Neural progenitor cell (in vitro differentiated cells): ENCODE measurements around the gene ABHD2. TPM values are rescaled to one million over a fixed set of nuclear protein-coding genes. Genes with fewer than 3 reads are reported as not detected.

Source experiments
- DNase-seq: peaks from one replicate; pipeline ENCODE4 v3.0.0-alpha.2; 2016; ENCODE audit warnings: low spot score
- H2AFZ ChIP-seq: fragments of 200-600 bp; sonication (generic); replicated peaks from 2 replicates; pipeline ENCODE4 v1.6.1; 2016; ENCODE audit warnings: antibody characterized with exemption
- H3F3A ChIP-seq: fragments of 200-600 bp; sonication (generic); 2 replicates; pipeline ENCODE4 v1.6.1; 2016; ENCODE audit warnings: antibody characterized with exemption, low read depth
- H3K27ac ChIP-seq: fragments of 200-600 bp; sonication (generic); 2 replicates; pipeline ENCODE4 v1.5.1; 2016; ENCODE audit warnings: mild to moderate bottlenecking
- H3K27me3 ChIP-seq: fragments of 200-600 bp; sonication (generic); 2 replicates; pipeline ENCODE4 v1.6.1; 2016; ENCODE audit warnings: mild to moderate bottlenecking, moderate library complexity
- H3K36me3 ChIP-seq: fragments of 200-600 bp; sonication (generic); 2 replicates; pipeline ENCODE4 v1.5.1; 2016
- H3K4me1 ChIP-seq: fragments of 200-600 bp; sonication (generic); 2 replicates; pipeline ENCODE4 v1.6.1; 2016; ENCODE audit warnings: mixed run types
- H3K4me2 ChIP-seq: fragments of 200-600 bp; sonication (generic); 2 replicates; pipeline ENCODE4 v1.6.1; 2016
- H3K4me3 ChIP-seq: fragments of 200-600 bp; sonication (generic); 2 replicates; pipeline ENCODE4 v1.5.1; 2016
- H3K79me2 ChIP-seq: fragments of 200-600 bp; sonication (generic); 2 replicates; pipeline ENCODE4 v1.6.1; 2016; ENCODE audit warnings: low read depth
- H3K9ac ChIP-seq: fragments of 200-600 bp; sonication (generic); 2 replicates; pipeline ENCODE4 v1.6.1; 2016
- H3K9me3 ChIP-seq: fragments of 200-600 bp; sonication (generic); 2 replicates; pipeline ENCODE4 v1.5.1; 2016; ENCODE audit warnings: low read depth
- H4K20me1 ChIP-seq: fragments of 200-600 bp; sonication (generic); 2 replicates; pipeline ENCODE4 v1.6.1; 2016; ENCODE audit warnings: low read depth
- H3K27ac Mint-ChIP-seq: 3 replicates; pipeline ENCODE4 v1.8.0; 2021; ENCODE audit warnings: mixed read lengths
- H3K27me3 Mint-ChIP-seq: 2 replicates; pipeline ENCODE4 v1.8.0; 2022; ENCODE audit warnings: low read depth, mild to moderate bottlenecking, inconsistent platforms, moderate library complexity, mixed read lengths; ENCODE audit not compliant: insufficient read depth
- H3K36me3 Mint-ChIP-seq: 3 replicates; pipeline ENCODE4 v1.8.0; 2021; ENCODE audit warnings: mixed read lengths
- H3K4me1 Mint-ChIP-seq: 3 replicates; pipeline ENCODE4 v1.8.0; 2021; ENCODE audit warnings: mixed read lengths
- H3K4me3 Mint-ChIP-seq: 3 replicates; pipeline ENCODE4 v1.8.0; 2021; ENCODE audit warnings: mild to moderate bottlenecking, moderate library complexity, mixed read lengths
- H3K9me3 Mint-ChIP-seq: 3 replicates; pipeline ENCODE4 v1.8.0; 2020; ENCODE audit warnings: mixed read lengths
- EZH2 ChIP-seq: fragments of 200-600 bp; sonication (generic); IDR thresholded peaks from 2 replicates; pipeline ENCODE4 v1.6.1; 2017; ENCODE audit warnings: antibody characterized with exemption, mild to moderate bottlenecking, moderate library complexity
- EZH2phosphoT487 ChIP-seq: fragments of 200-600 bp; sonication (generic); IDR thresholded peaks from 2 replicates; pipeline ENCODE4 v1.6.1; 2017; ENCODE audit warnings: antibody characterized with exemption
- total RNA-seq: library from RNA; depleted of rRNA; stranded (reverse); fragments of >200 nt; gene quantifications from 2 replicates; pipeline ENCODE4 v1.2.3, GENCODE V29; 2015; ENCODE audit warnings: low replicate concordance
- TF ChIP-seq, protein P1 (sequence below): fragments of 200-600 bp; sonication (generic); IDR thresholded peaks from 2 replicates; pipeline ENCODE4 v1.5.1; 2017; ENCODE audit warnings: antibody characterized with exemption, mild to moderate bottlenecking

ABHD2 gene
- total RNA-seq, 1 donor from 2014 or later: 10.9 TPM

DNA sequence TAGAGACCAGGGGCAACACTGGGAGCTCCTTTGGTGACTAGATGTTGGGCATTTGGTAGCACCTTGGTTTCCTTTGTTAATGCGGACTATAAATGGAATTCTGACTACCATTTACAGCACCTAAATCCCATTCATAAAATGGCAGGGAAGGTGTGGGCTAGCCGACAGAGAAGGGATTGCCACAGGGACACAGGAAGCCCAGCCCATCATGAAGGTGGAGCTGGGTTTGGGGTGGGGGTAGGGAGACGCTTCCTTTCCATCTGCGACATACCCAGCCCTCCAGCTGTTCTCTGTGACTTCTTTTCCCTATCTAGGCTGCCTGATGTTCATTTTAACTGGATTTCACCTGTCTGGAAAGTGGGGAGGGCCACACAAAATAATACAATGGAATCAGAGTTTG is 21.0 kb downstream of the ABHD2 start:
- TF ChIP-seq EZH2: no peak
- TF ChIP-seq, protein P1, sequence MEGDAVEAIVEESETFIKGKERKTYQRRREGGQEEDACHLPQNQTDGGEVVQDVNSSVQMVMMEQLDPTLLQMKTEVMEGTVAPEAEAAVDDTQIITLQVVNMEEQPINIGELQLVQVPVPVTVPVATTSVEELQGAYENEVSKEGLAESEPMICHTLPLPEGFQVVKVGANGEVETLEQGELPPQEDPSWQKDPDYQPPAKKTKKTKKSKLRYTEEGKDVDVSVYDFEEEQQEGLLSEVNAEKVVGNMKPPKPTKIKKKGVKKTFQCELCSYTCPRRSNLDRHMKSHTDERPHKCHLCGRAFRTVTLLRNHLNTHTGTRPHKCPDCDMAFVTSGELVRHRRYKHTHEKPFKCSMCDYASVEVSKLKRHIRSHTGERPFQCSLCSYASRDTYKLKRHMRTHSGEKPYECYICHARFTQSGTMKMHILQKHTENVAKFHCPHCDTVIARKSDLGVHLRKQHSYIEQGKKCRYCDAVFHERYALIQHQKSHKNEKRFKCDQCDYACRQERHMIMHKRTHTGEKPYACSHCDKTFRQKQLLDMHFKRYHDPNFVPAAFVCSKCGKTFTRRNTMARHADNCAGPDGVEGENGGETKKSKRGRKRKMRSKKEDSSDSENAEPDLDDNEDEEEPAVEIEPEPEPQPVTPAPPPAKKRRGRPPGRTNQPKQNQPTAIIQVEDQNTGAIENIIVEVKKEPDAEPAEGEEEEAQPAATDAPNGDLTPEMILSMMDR: no peak
- TF ChIP-seq EZH2phosphoT487: no peak
- Histone ChIP-seq H3F3A (no peaks in the 10 kb centered on the region), H3K4me2 (no peak overlapping the region), H3K9me3 (no peaks in the 10 kb centered on the region), H3K27me3 (no peaks in the 10 kb centered on the region), H3K36me3 (no peaks in the 10 kb centered on the region), H3K9ac (no peak overlapping the region), H3K4me1 (peaks cover 8% of the 10 kb centered on the region), H3K79me2 (no peaks in the 10 kb centered on the region), H4K20me1 (no peaks in the 10 kb centered on the region), H3K27ac (no peak overlapping the region), H2AFZ (no peak overlapping the region), H3K4me3 (no peak overlapping the region)
- H3K36me3 Mint-ChIP-seq: peaks cover 10% of the 10 kb centered on the region
- H3K27ac Mint-ChIP-seq: no peak overlapping the region
- no peak overlapping the region for H3K4me3 Mint-ChIP-seq
- no peaks in the 10 kb centered on the region for H3K27me3 Mint-ChIP-seq
- peaks cover 20% of the 10 kb centered on the region for H3K4me1 Mint-ChIP-seq
- no peak for DNase-seq
- no peaks in the 10 kb centered on the region for H3K9me3 Mint-ChIP-seq

DNA sequence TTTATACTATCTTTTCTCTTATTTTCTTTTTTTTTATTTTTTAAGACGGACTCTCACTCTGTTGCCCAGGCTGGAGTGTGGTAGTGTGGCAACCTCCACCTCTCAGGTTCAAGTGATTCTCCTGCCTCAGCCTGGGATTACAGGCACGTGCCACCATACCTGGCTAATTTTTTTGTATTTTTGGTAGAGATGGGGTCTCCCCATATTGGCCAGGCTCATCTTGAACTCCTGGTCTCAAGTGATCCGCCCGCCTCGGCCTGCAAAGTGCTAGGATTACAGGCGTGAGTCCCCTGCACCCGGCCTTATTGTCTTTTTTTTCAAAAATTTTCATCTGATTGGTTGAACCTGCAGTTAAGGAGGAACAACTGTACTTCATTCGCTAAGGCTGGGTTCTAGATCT is 21.8 kb downstream of the ABHD2 start:
- Histone ChIP-seq H3K79me2 (no peaks in the 10 kb centered on the region), H3K27ac (no peak overlapping the region), H3K9ac (no peak overlapping the region), H4K20me1 (no peaks in the 10 kb centered on the region), H3K4me3 (no peak overlapping the region), H3K36me3 (no peaks in the 10 kb centered on the region), H3K4me1 (peaks cover 13% of the 10 kb centered on the region), H3K27me3 (no peaks in the 10 kb centered on the region), H3K9me3 (no peaks in the 10 kb centered on the region), H3K4me2 (no peak overlapping the region), H3F3A (no peaks in the 10 kb centered on the region), H2AFZ (no peak overlapping the region)
- Mint-ChIP-seq H3K27me3 (no peaks in the 10 kb centered on the region), H3K4me1 (peaks cover 27% of the 10 kb centered on the region), H3K36me3 (peaks cover 4% of the 10 kb centered on the region), H3K27ac (no peak overlapping the region), H3K4me3 (no peak overlapping the region), H3K9me3 (no peaks in the 10 kb centered on the region)
- no peak for DNase-seq
- TF ChIP-seq EZH2phosphoT487: no peak
- TF ChIP-seq, protein P1: no peak

DNA sequence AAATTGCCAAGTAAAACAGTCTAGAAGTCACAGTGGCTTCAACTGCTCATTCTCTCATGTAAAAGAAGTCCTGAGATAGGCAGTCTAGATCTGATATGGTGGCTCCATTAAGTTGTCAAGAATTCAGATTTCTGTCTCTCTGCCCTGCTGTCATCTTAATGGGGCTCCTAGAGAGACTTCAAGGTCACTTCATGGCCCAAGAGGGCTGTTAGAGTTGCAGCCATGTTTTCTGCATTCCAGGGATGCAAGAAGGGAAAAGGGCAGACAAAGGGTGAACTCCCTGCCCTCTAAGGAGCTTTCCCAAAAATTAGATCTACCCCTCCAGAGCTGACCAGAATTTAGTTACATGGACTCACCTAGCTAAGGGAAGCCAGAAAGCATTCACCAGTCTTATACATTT is 23.1 kb downstream of the ABHD2 start:
- H3K79me2 ChIP-seq: no peaks in the 10 kb centered on the region
- peaks cover 2% of the 10 kb centered on the region for H3K36me3 Mint-ChIP-seq
- no peak overlapping the region for H3K4me3 ChIP-seq
- peaks cover 20% of the 10 kb centered on the region for H3K4me1 ChIP-seq
- no peaks in the 10 kb centered on the region for H3K9me3 Mint-ChIP-seq
- DNase-seq: no peak
- H3K4me2 ChIP-seq: no peak overlapping the region
- H2AFZ ChIP-seq: no peak overlapping the region
- no peaks in the 10 kb centered on the region for H3F3A ChIP-seq
- no peaks in the 10 kb centered on the region for H3K27me3 ChIP-seq
- no peak overlapping the region for H3K27ac ChIP-seq
- H3K9me3 ChIP-seq: no peaks in the 10 kb centered on the region
- H3K4me3 Mint-ChIP-seq: no peak overlapping the region
- H3K27ac Mint-ChIP-seq: no peak overlapping the region
- no peak for TF ChIP-seq EZH2phosphoT487
- no peak for TF ChIP-seq EZH2
- no peaks in the 10 kb centered on the region for H3K36me3 ChIP-seq
- H3K4me1 Mint-ChIP-seq: peaks cover 40% of the 10 kb centered on the region
- H3K9ac ChIP-seq: no peak overlapping the region
- H3K27me3 Mint-ChIP-seq: no peaks in the 10 kb centered on the region
- no peaks in the 10 kb centered on the region for H4K20me1 ChIP-seq

DNA sequence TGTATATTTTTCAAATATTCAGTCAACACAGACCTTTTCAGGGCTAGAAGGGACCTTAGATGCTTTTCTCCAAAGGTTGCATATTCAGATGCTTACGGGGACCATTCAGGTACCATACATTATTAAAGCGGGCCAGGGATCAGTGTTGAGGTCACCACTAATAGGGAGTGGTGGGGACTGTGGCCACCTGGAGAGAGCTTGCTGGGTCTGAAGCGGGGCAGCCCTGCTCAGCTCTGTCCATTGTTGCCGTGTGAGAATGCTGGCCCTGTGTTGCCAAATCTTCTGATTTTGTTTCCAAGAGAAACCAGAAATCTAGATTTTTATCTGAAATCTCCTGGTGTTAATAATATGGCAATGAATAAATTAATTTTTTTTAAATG is 23.7 kb downstream of the ABHD2 start:
- Histone ChIP-seq H3K4me3 (no peak overlapping the region), H3K36me3 (no peaks in the 10 kb centered on the region), H3K27me3 (no peaks in the 10 kb centered on the region), H3K79me2 (no peaks in the 10 kb centered on the region), H2AFZ (no peak overlapping the region), H3K27ac (no peak overlapping the region), H3K9ac (no peak overlapping the region), H3K4me1 (peaks cover 20% of the 10 kb centered on the region), H4K20me1 (no peaks in the 10 kb centered on the region), H3K4me2 (no peak overlapping the region), H3K9me3 (no peaks in the 10 kb centered on the region), H3F3A (no peaks in the 10 kb centered on the region)
- no peak for DNase-seq
- H3K4me1 Mint-ChIP-seq: peaks cover 41% of the 10 kb centered on the region
- no peaks in the 10 kb centered on the region for H3K27me3 Mint-ChIP-seq
- no peak overlapping the region for H3K4me3 Mint-ChIP-seq
- TF ChIP-seq EZH2phosphoT487 (no peak), EZH2 (no peak)
- TF ChIP-seq, protein P1: no peak
- H3K9me3 Mint-ChIP-seq: no peaks in the 10 kb centered on the region
- H3K36me3 Mint-ChIP-seq: peaks cover 6% of the 10 kb centered on the region
- H3K27ac Mint-ChIP-seq: no peak overlapping the region
